SK-N-SH (cell line): ENCODE data around the gene PRKN. TPM values are rescaled to one million over a fixed set of nuclear protein-coding genes. Genes with fewer than 3 reads are reported as not detected.

Experiments
- CTCF ChIA-PET: fragments of 300-600, 350-600 bp; formaldehyde crosslinking; extraction: SDS; loops from one replicate; lab custom pipeline; 2021; lab: Yijun Ruan, JAX
- POLR2A ChIA-PET: fragments of 350-600 bp; sonication (Branson Sonifier 250); formaldehyde crosslinking; extraction: SDS; loops from one replicate; lab custom pipeline; 2020; ENCODE audit warnings: antibody characterized with exemption, inconsistent platforms; lab: Yijun Ruan, JAX
- DNase-seq: peaks from one replicate; pipeline ENCODE4 v3.0.0; 2012
- H2AFZ ChIP-seq: fragments of 200-600 bp; sonication (generic); 2 replicates; pipeline ENCODE4 v1.8.1; 2016; ENCODE audit warnings: antibody characterized with exemption, mild to moderate bottlenecking, low read depth
- H3F3A ChIP-seq: fragments of 200-600 bp; sonication (generic); replicated peaks from 2 replicates; pipeline ENCODE3; 2016; ENCODE audit warnings: antibody characterized with exemption, mild to moderate bottlenecking; ENCODE audit not compliant: insufficient read depth
- H3K27ac ChIP-seq, 2 experiments: fragments of 200-500 bp in 1 of 2; fragments of 200-600 bp in 1 of 2; sonication (Bioruptor generic) in 1 of 2; sonication (generic), shearing (Covaris generic) in 1 of 2; 2 replicates each; pipeline versions ENCODE4 v1.5.1 to v1.6.1; 2014 to 2016; ENCODE audit warnings: low read depth in 2 of 2, inconsistent platforms in 1 of 2, low read length in 1 of 2, mild to moderate bottlenecking in 1 of 2, mixed read lengths in 1 of 2
- H3K27me3 ChIP-seq: fragments of 200-600 bp; sonication (generic), shearing (Covaris generic); 2 replicates; pipeline ENCODE4 v1.6.1; 2016; ENCODE audit warnings: mixed run types; ENCODE audit not compliant: insufficient read depth
- H3K36me3 ChIP-seq, 2 experiments: fragments of 200-500 bp in 1 of 2; fragments of 200-600 bp in 1 of 2; sonication (Bioruptor generic) in 1 of 2; sonication (generic) in 1 of 2; replicated peaks in 1 of 2; 2 replicates each; pipeline versions ENCODE3 to v1.5.1; 2014 to 2016; ENCODE audit warnings: low read length in 1 of 2, mild to moderate bottlenecking in 1 of 2; ENCODE audit not compliant: insufficient read depth in 2 of 2, control insufficient read depth in 1 of 2
- H3K4me1 ChIP-seq, 2 experiments: fragments of 200-500 bp in 1 of 2; fragments of 200-600 bp in 1 of 2; sonication (Bioruptor generic) in 1 of 2; sonication (generic), shearing (Covaris generic) in 1 of 2; 2 replicates each; pipeline versions ENCODE4 v1.5.1 to v1.6.1; 2014 to 2016; ENCODE audit warnings: low read depth in 1 of 2, low read length in 1 of 2, mixed run types in 1 of 2; ENCODE audit not compliant: insufficient read depth in 2 of 2, control insufficient read depth in 1 of 2
- H3K4me2 ChIP-seq: fragments of 200-600 bp; sonication (generic), shearing (Covaris generic); 2 replicates; pipeline ENCODE4 v1.6.1; 2017; ENCODE audit warnings: mixed run types
- H3K4me3 ChIP-seq, 2 experiments: fragments of 200-500 bp in 1 of 2; fragments of 200-600 bp in 1 of 2; sonication (Bioruptor generic) in 1 of 2; sonication (generic), shearing (Covaris generic) in 1 of 2; 2 replicates each; pipeline versions ENCODE4 v1.5.1 to v1.8.1; 2014 to 2016; ENCODE audit warnings: low read depth in 2 of 2, inconsistent platforms in 1 of 2, low read length in 1 of 2, mild to moderate bottlenecking in 1 of 2, mixed read lengths in 1 of 2, moderate library complexity in 1 of 2
- H3K79me2 ChIP-seq: fragments of 200-600 bp; sonication (generic); 2 replicates; pipeline ENCODE4 v1.8.1; 2017; ENCODE audit warnings: mild to moderate bottlenecking; ENCODE audit not compliant: insufficient read depth
- H3K9ac ChIP-seq: fragments of 200-600 bp; sonication (generic); 2 replicates; pipeline ENCODE4 v1.6.1; 2017; ENCODE audit warnings: mixed run types
- H3K9me2 ChIP-seq: fragments of 200-600 bp; sonication (generic); 2 replicates; pipeline ENCODE4 v1.6.1; 2017; ENCODE audit warnings: mixed run types
- H3K9me3 ChIP-seq: fragments of 200-600 bp; sonication (generic); 2 replicates; pipeline ENCODE4 v1.6.1; 2017; ENCODE audit warnings: mixed run types, mild to moderate bottlenecking, moderate library complexity
- H4K20me1 ChIP-seq: fragments of 200-600 bp; sonication (generic); 2 replicates; pipeline ENCODE4 v1.6.1; 2017; ENCODE audit warnings: mild to moderate bottlenecking, mixed run types; ENCODE audit not compliant: insufficient read depth
- EP300 ChIP-seq, 2 experiments: IDR thresholded peaks; 2 replicates each; pipeline versions ENCODE4 v1.4.0 to v1.6.1; 2012; ENCODE audit warnings: borderline replicate concordance in 1 of 2, low read depth in 1 of 2, low read length in 1 of 2
- EZH2phosphoT487 ChIP-seq: fragments of 200-600 bp; sonication (generic); IDR thresholded peaks from 2 replicates; pipeline ENCODE4 v1.6.1; 2017; ENCODE audit warnings: low read depth, mixed run types, mild to moderate bottlenecking, antibody characterized with exemption, moderate library complexity, borderline replicate concordance
- FOSL2 ChIP-seq: IDR thresholded peaks from 2 replicates; pipeline ENCODE4 v1.4.0; 2012; ENCODE audit warnings: low read depth, mild to moderate bottlenecking, moderate library complexity, borderline replicate concordance
- FOXJ3 ChIP-seq: sonication (generic); formaldehyde crosslinking; IDR thresholded peaks from 2 replicates; pipeline ENCODE4 v1.5.1; 2020; ENCODE audit warnings: mild to moderate bottlenecking, missing genetic modification reagents
- GABPA ChIP-seq: IDR thresholded peaks from 2 replicates; pipeline ENCODE4 v1.4.0; 2012; ENCODE audit warnings: low read depth, mild to moderate bottlenecking
- JUND ChIP-seq: IDR thresholded peaks from 2 replicates; pipeline ENCODE4 v1.4.0; 2012
- NFIC ChIP-seq: IDR thresholded peaks from 2 replicates; pipeline ENCODE4 v1.4.0; 2012; ENCODE audit warnings: borderline replicate concordance
- NRF1 ChIP-seq: IDR thresholded peaks from 2 replicates; pipeline ENCODE4 v1.6.1; 2012; ENCODE audit warnings: low read depth, mild to moderate bottlenecking, low read length
- RCOR1 ChIP-seq: fragments of 150-350 bp; IDR thresholded peaks from 2 replicates; pipeline ENCODE4 v1.6.1; 2017; ENCODE audit warnings: antibody characterized with exemption, low read length
- RXRA ChIP-seq: IDR thresholded peaks from 2 replicates; pipeline ENCODE4 v1.4.0; 2012; ENCODE audit warnings: low read depth, mild to moderate bottlenecking, borderline replicate concordance
- SMC3 ChIP-seq: IDR thresholded peaks from 2 replicates; pipeline ENCODE4 v1.6.1; 2012; ENCODE audit warnings: low read depth, low read length, improper control_type of control experiment
- TCF12 ChIP-seq: IDR thresholded peaks from 2 replicates; pipeline ENCODE4 v1.4.0; 2012
- USF1 ChIP-seq: IDR thresholded peaks from 2 replicates; pipeline ENCODE4 v1.4.0; 2012; ENCODE audit warnings: low read depth, borderline replicate concordance
- USF2 ChIP-seq: fragments of 150-350 bp; IDR thresholded peaks from 2 replicates; pipeline ENCODE4 v1.6.1; 2017; ENCODE audit warnings: antibody characterized with exemption, low read length, low read depth, borderline replicate concordance
- YY1 ChIP-seq: IDR thresholded peaks from 2 replicates; pipeline ENCODE4 v1.4.0; 2012; ENCODE audit warnings: low read depth, mild to moderate bottlenecking
- WGBS: methylation state at CpG from one replicate; pipeline ENCODE4 v1.1.6; 2017; ENCODE audit warnings: low lambda C conversion rate; 5-methylcytosine and 5-hydroxymethylcytosine counted together
- polyA plus RNA-seq, 3 experiments: library from polyadenylated mRNA; depleted of rRNA; stranded (reverse); fragments of >200 nt; gene quantifications; 2 replicates each; pipeline ENCODE4 v1.2.3, GENCODE V29; 2012
- TF ChIP-seq, protein P1 (sequence below): fragments of 150-350 bp; IDR thresholded peaks from 2 replicates; pipeline ENCODE4 v1.6.1; 2016; ENCODE audit warnings: mild to moderate bottlenecking, low read depth, low read length

PRKN gene
- polyA plus RNA-seq, 1 of the 3 experiments (the other 2 are of a cell fraction) = 0.76 TPM

GRCh38 chr6:162379757-162380409 is 347.7 kb downstream of the PRKN start:
- Histone ChIP-seq H4K20me1 (no peaks in the 10 kb centered on the region), H3K4me3 (no peak overlapping the region), H3K27ac (no peak overlapping the region)

GRCh38 chr6:162377735-162378134 is 349.8 kb downstream of the PRKN start:
- no peaks in the 10 kb centered on the region for H3K36me3 ChIP-seq
- ChIA-PET CTCF (no interaction called here), POLR2A (interaction anchor here (0.5 kb wide), 1 partner anchor 194 kb away, joined by 3 read pairs; no protein-coding TSS in a partner anchor)
- H3K9ac ChIP-seq = no peak overlapping the region
- H3K79me2 ChIP-seq = no peaks in the 10 kb centered on the region
- no peaks in the 10 kb centered on the region; the same call in 1 of the 2 replicates for H3K9me2 ChIP-seq
- TF ChIP-seq YY1 (no peak), NRF1 (no peak), FOXJ3 (CRISPR knock-in tag) (no peak), USF2 (no peak), FOSL2 (no peak), RCOR1 (no peak), SMC3 (no peak), EP300 (IDR thresholded peaks at IDR 0.05; ENCODE audit: borderline replicate concordance in 1 of 2, low read depth in 1 of 2, low read length in 1 of 2) (no peak)
- H3K4me1 ChIP-seq = no peaks in the 10 kb centered on the region
- H4K20me1 ChIP-seq = no peaks in the 10 kb centered on the region
- H3K27me3 ChIP-seq = no peaks in the 10 kb centered on the region
- no peaks in the 10 kb centered on the region for H3K9me3 ChIP-seq
- no peak for DNase-seq
- no peak overlapping the region for H3K27ac ChIP-seq
- no peak overlapping the region for H2AFZ ChIP-seq
- H3F3A ChIP-seq = no peaks in the 10 kb centered on the region
- no peak overlapping the region for H3K4me2 ChIP-seq
- WGBS = 42% methylated on average over 7 of the region's 7 CpGs
- no peak overlapping the region for H3K4me3 ChIP-seq

More at GRCh38 chr6:162379757-162380409, 347.7 kb downstream of the PRKN start:
- ChIA-PET POLR2A (no interaction called here), CTCF (no interaction called here)
- Histone ChIP-seq H3K4me2 (no peak overlapping the region), H3F3A (no peaks in the 10 kb centered on the region), H3K9ac (no peak overlapping the region), H3K79me2 (no peaks in the 10 kb centered on the region), H3K36me3 (no peaks in the 10 kb centered on the region), H2AFZ (no peak overlapping the region), H3K4me1 (no peaks in the 10 kb centered on the region), H3K9me3 (no peaks in the 10 kb centered on the region), H3K27me3 (no peaks in the 10 kb centered on the region), H3K9me2 (no peaks in the 10 kb centered on the region)
- no peak for DNase-seq
- TF ChIP-seq, protein P1, sequence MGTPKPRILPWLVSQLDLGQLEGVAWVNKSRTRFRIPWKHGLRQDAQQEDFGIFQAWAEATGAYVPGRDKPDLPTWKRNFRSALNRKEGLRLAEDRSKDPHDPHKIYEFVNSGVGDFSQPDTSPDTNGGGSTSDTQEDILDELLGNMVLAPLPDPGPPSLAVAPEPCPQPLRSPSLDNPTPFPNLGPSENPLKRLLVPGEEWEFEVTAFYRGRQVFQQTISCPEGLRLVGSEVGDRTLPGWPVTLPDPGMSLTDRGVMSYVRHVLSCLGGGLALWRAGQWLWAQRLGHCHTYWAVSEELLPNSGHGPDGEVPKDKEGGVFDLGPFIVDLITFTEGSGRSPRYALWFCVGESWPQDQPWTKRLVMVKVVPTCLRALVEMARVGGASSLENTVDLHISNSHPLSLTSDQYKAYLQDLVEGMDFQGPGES = no peak
- no peak for TF ChIP-seq USF1
- no peak for TF ChIP-seq NFIC
- TF ChIP-seq RCOR1 = no peak
- TF ChIP-seq RXRA = no peak
- no peak for TF ChIP-seq GABPA
- TF ChIP-seq USF2 = no peak
- TF ChIP-seq JUND = no peak
- TF ChIP-seq TCF12 = no peak
- TF ChIP-seq EZH2phosphoT487 = no peak
- TF ChIP-seq SMC3 = no peak
- 41% methylated on average over 5 of the region's 5 CpGs for WGBS
